LNCaP clone FGC (cell line): Measurements from ENCODE around the gene SEPTIN8.

Experiments used
- DNase-seq: peaks from one replicate; pipeline ENCODE4 v3.0.0-alpha.2; 2011; ENCODE audit warnings: low read depth
- H3K4me3 ChIP-seq: 2 replicates; pipeline ENCODE4 v1.5.1; 2011; ENCODE audit warnings: mild to moderate bottlenecking, low read depth, low read length, control low read depth
- CTCF ChIP-seq: IDR thresholded peaks from 2 replicates; pipeline ENCODE4 v1.5.1; 2012; ENCODE audit warnings: mild to moderate bottlenecking; ENCODE audit not compliant: control insufficient read depth, insufficient read depth; ENCODE audit errors: extremely low read depth

SEPTIN8 gene

DNA sequence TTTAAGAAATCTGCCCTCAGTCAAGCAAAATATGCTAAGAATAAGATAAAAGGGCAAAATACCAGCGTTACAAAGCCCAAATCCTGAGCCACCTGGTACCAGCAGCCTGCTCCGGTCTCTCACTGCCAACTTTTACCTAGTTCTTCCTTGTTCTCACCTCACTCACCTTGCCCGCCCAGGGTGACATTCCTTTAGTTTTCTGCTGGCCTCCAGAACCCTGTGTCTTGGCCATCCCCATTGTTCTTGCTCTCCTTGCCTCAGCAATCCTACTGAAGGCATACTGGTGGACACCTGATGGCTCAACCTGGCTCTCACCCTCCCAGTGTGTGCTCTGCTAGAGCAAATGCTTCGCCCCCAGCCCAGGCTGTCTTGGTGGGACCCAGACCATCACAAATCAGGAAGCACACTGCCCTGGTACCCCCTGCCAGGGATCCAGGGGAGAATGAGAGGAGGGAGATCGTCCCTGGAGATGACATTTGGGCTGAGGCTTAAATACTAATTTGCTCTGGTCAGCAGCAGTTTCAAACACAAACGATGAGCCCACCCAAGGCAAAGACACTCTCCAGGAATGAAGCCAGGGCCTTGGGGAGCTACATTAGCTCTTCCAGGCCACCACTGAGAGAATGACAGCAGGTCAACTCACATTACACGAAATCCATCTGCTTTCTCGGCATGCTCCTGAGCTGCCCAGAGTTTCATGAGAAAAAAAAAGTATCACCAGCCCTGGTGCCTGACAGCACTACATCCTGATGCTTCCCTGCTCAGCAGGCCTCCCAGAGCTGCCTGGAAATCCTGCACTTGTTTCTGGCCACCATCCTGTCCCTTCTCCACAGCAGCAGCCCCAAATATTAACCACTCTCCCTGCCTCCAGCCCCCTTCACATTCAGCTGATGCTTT is 12.2 kb upstream of the SEPTIN8 start:
- DNase-seq: no peak
- no peak overlapping the region for H3K4me3 ChIP-seq
- no peak for TF ChIP-seq CTCF

DNA sequence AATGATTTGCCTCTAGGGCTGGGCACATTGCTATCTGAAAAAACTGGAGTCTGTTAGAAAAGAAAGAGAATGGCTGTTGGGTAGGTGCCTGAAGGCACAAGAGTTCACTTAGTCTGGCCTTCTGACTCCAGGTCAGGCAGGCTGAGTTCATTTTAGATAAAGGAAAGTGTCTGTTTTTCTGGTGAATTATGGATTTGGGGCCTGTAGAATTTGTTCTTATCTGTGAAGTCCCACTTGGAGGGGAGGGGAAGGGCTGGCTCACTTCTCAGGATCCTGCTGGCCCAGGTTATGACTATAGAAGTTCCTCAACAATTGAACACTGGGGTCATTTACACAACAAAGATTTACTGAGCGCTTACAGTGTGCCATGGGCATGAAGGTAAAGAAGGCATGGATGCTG is 11.5 kb upstream of the SEPTIN8 start:
- no peak overlapping the region for H3K4me3 ChIP-seq

DNA sequence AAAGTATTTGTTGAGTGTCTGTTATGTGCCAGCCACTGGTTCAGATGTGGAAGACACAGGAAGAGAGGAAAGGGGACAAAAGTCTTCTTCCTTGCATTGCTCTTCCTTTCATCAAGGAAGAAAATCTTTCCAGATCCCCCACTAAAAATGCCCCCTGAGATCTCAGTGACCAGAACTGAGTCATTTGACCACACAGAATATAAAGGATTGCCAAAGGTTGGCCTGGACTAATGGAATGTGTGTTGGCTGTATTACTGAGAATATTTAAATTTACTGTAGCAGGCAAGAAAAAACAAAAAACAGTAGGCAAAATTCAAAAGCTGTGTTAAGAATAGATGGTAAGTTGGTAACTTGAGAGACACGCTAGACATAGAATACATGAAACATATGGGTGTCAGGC is 10.0 kb upstream of the SEPTIN8 start:
- no peak overlapping the region for H3K4me3 ChIP-seq
- no peak for TF ChIP-seq CTCF
- no peak for DNase-seq

More for the DNA sequence above, 11.5 kb upstream of the SEPTIN8 start:
- DNase-seq: no peak
- TF ChIP-seq CTCF: no peak

DNA sequence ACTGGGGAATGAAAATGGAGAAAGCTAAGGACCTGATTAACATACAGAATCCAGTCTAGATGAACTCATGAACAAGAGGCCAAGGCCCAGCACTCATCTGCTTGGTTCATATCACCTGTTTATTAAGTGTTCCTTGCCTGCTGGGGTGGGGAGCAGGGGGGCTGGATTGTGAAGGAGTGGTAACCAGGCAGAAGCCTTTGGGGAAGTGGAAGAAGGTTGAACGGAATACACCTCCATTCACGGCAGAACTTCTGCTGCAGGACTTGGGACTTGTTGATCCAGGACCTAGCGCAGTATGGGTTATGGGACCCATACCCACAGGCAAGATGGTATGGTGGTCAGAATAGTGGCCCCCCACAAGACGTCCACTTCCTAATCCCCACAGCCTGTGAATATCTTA is 8.8 kb upstream of the SEPTIN8 start:
- TF ChIP-seq CTCF: no peak
- DNase-seq: no peak
- no peak overlapping the region for H3K4me3 ChIP-seq

DNA sequence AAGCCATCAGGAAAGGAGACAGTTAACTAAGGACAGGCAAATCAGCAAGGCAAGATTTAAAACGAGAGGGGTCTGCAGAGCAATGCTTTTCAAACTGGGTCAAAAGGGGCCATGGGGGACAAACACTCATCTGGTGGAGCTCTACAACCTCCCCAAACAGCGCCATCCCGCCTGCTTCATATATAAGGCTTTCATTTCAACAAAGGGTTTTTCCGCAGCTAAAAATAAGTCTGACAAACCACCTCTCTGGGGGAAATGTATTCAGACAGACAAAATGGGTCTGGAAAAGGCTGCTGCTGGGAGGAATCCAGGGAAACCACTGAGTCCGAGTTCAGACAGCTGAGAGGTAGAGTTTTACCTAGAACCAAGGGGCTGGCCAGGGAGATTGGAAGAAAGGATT is 8.3 kb upstream of the SEPTIN8 start:
- no peak for TF ChIP-seq CTCF
- DNase-seq: no peak
- no peak overlapping the region for H3K4me3 ChIP-seq

DNA sequence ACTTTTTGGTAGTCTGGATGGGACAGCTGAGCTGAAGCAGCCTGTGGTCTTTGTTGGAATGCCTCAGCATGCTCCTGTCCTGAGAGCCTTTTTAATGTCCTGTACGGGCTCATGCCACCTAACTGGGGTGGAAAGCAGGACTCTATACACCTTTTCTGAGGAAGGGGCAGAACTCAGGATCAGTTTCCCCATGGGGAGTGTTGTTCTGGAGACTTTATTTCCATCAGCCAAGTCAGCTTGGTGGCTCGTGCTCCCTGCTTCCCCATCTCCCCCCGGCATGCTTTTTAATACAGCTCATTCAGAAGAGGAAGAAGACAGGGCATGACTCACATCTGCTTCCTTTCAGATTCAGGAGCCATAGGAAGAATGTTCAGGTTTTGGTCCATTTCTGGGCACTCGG is 5.1 kb upstream of the SEPTIN8 start:
- DNase-seq: no peak
- no peak for TF ChIP-seq CTCF
- H3K4me3 ChIP-seq: no peak overlapping the region

GRCh38 chr5:132781029-132781428 is 4.0 kb upstream of the SEPTIN8 start:
- no peak for TF ChIP-seq CTCF
- H3K4me3 ChIP-seq: no peak overlapping the region
- DNase-seq: no peak
